H1 (cell line): ENCODE measurements around the gene CAMK1. TPM values are rescaled to one million over a fixed set of nuclear protein-coding genes. Genes with fewer than 3 reads are reported as not detected.

Source experiments
- CTCF ChIA-PET: fragments of 300-600 bp; sonication (Branson Sonifier 250); formaldehyde crosslinking; loops from one replicate; lab custom pipeline; 2021; ENCODE audit not compliant: partially characterized antibody; lab: Charles Lee
- POLR2A ChIA-PET: fragments of 300-600 bp; sonication (Branson Sonifier 250); formaldehyde crosslinking; loops from one replicate; lab custom pipeline; 2021; ENCODE audit warnings: inconsistent platforms; ENCODE audit not compliant: partially characterized antibody; lab: Charles Lee
- DNase-seq, 2 experiments: peaks; one replicate each; pipeline versions ENCODE4 v3.0.0 to v3.0.0-alpha.2; 2010 to 2022; ENCODE audit warnings: low spot score in 2 of 2, low read depth in 1 of 2, mixed read lengths in 1 of 2
- FAIRE-seq: peaks from 2 replicates; lab custom pipeline; 2011; peaks lifted over from hg19 to GRCh38; lab: Jason Lieb, UNC
- H2AFZ ChIP-seq: 2 replicates; pipeline ENCODE4 v1.8.1; 2012; ENCODE audit warnings: low read length, inconsistent platforms
- H2AK5ac ChIP-seq: 2 replicates; pipeline ENCODE4 v1.6.1; 2013; ENCODE audit warnings: low read depth, low read length
- H2BK120ac ChIP-seq: replicated peaks from 2 replicates; pipeline ENCODE3; 2013; ENCODE audit warnings: low read depth, low read length, inconsistent platforms
- H2BK12ac ChIP-seq: 2 replicates; pipeline ENCODE4 v1.6.1; 2013; ENCODE audit warnings: low read depth, low read length
- H2BK15ac ChIP-seq: 2 replicates; pipeline ENCODE4 v1.6.1; 2013; ENCODE audit warnings: low read length
- H2BK20ac ChIP-seq: 2 replicates; pipeline ENCODE4 v1.6.1; 2013; ENCODE audit warnings: low read length
- H2BK5ac ChIP-seq: 2 replicates; pipeline ENCODE4 v1.6.1; 2013; ENCODE audit warnings: low read depth, low read length
- H3K14ac ChIP-seq: 2 replicates; pipeline ENCODE4 v1.6.1; 2013; ENCODE audit warnings: inconsistent platforms; ENCODE audit not compliant: insufficient read length
- H3K18ac ChIP-seq: 2 replicates; pipeline ENCODE4 v1.6.1; 2013; ENCODE audit warnings: low read length; ENCODE audit errors: extremely low read depth
- H3K23ac ChIP-seq: 2 replicates; pipeline ENCODE4 v1.6.1; 2013; ENCODE audit warnings: inconsistent platforms; ENCODE audit not compliant: insufficient read length
- H3K23me2 ChIP-seq: 2 replicates; pipeline ENCODE4 v1.6.1; 2013; ENCODE audit warnings: low read depth, low read length
- H3K27ac ChIP-seq: 2 replicates; pipeline ENCODE4 v1.6.1; 2011; ENCODE audit warnings: low read depth, low read length, inconsistent platforms
- H3K27me3 ChIP-seq, 4 experiments: replicated peaks in 1 of 4; 1 replicate in 1 of 4; 2 replicates in 3 of 4; pipeline versions ENCODE4 v1.6.1 to v1.8.1; 2011 to 2013; ENCODE audit warnings: low read length in 3 of 4, mild to moderate bottlenecking in 3 of 4, inconsistent platforms in 2 of 4, mixed read lengths in 2 of 4, moderate library complexity in 1 of 4; ENCODE audit not compliant: control insufficient read depth in 3 of 4, insufficient read depth in 3 of 4; ENCODE audit errors: extremely low read depth in 1 of 4
- H3K36me3 ChIP-seq, 4 experiments: 2 replicates each; pipeline versions ENCODE4 v1.6.1 to v1.8.1; 2011 to 2013; ENCODE audit warnings: mild to moderate bottlenecking in 4 of 4, low read length in 3 of 4, moderate library complexity in 2 of 4, control low read depth in 1 of 4, inconsistent platforms in 1 of 4; ENCODE audit not compliant: insufficient read depth in 4 of 4, control insufficient read depth in 2 of 4
- H3K4ac ChIP-seq: replicated peaks from 2 replicates; pipeline ENCODE3; 2013; ENCODE audit warnings: low read length, low read depth, mixed read lengths, inconsistent platforms; ENCODE audit not compliant: insufficient read length
- H3K4me1 ChIP-seq, 4 experiments: replicated peaks in 1 of 4; 1 replicate in 1 of 4; 2 replicates in 3 of 4; pipeline versions ENCODE4 v1.6.1 to v1.8.1; 2011 to 2013; ENCODE audit warnings: low read length in 3 of 4, inconsistent platforms in 2 of 4, mixed read lengths in 1 of 4; ENCODE audit not compliant: insufficient read depth in 4 of 4, control insufficient read depth in 3 of 4
- H3K4me2 ChIP-seq, 2 experiments: 2 replicates each; pipeline versions ENCODE4 v1.6.1 to v1.8.1; 2011 to 2013; ENCODE audit warnings: low read depth in 2 of 2, low read length in 2 of 2, control low read depth in 1 of 2, inconsistent platforms in 1 of 2, mild to moderate bottlenecking in 1 of 2; ENCODE audit not compliant: insufficient read depth in 1 of 2
- H3K4me3 ChIP-seq, 4 experiments: fragments of 200-600, 300-600 bp in 1 of 4; sonication (generic), shearing (Covaris generic), sonication (Bioruptor Twin) in 1 of 4; 2 replicates each; pipeline versions ENCODE4 v1.5.1 to v1.8.1; 2011 to 2016; ENCODE audit warnings: low read length in 4 of 4, low read depth in 3 of 4, control low read depth in 2 of 4, inconsistent platforms in 2 of 4, mild to moderate bottlenecking in 2 of 4, mixed read lengths in 1 of 4, moderate library complexity in 1 of 4; ENCODE audit not compliant: insufficient read depth in 2 of 4; ENCODE audit errors: extremely low read depth in 1 of 4
- H3K56ac ChIP-seq: replicated peaks from 2 replicates; pipeline ENCODE3; 2013; ENCODE audit warnings: low read depth, mild to moderate bottlenecking, mixed read lengths, low read length, inconsistent platforms; ENCODE audit not compliant: insufficient read length
- H3K79me1 ChIP-seq: 2 replicates; pipeline ENCODE4 v1.6.1; 2013; ENCODE audit warnings: low read depth, low read length, control low read depth
- H3K79me2 ChIP-seq, 2 experiments: 2 replicates each; pipeline versions ENCODE4 v1.6.1 to v1.8.1; 2012 to 2013; ENCODE audit warnings: low read length in 2 of 2, mild to moderate bottlenecking in 2 of 2, inconsistent platforms in 1 of 2; ENCODE audit not compliant: insufficient read depth in 2 of 2, control insufficient read depth in 1 of 2
- H3K9ac ChIP-seq, 4 experiments: replicated peaks in 1 of 4; 1 replicate in 1 of 4; 2 replicates in 3 of 4; pipeline versions ENCODE4 v1.6.1 to v1.8.1; 2011 to 2013; ENCODE audit warnings: low read depth in 3 of 4, low read length in 3 of 4, control low read depth in 2 of 4, mild to moderate bottlenecking in 2 of 4, moderate library complexity in 2 of 4, inconsistent platforms in 1 of 4; ENCODE audit errors: extremely low read depth in 1 of 4
- H3K9me3 ChIP-seq, 2 experiments: 2 replicates each; pipeline versions ENCODE4 v1.6.1 to v1.8.1; 2012 to 2013; ENCODE audit warnings: mild to moderate bottlenecking in 2 of 2, moderate library complexity in 2 of 2, control low read depth in 1 of 2, inconsistent platforms in 1 of 2, low read depth in 1 of 2, low read length in 1 of 2, mixed read lengths in 1 of 2; ENCODE audit not compliant: insufficient read depth in 2 of 2
- H4K20me1 ChIP-seq, 2 experiments: replicated peaks in 1 of 2; 2 replicates each; pipeline versions ENCODE3 to v1.8.1; 2011 to 2013; ENCODE audit warnings: inconsistent platforms in 2 of 2, low read length in 2 of 2, mild to moderate bottlenecking in 1 of 2; ENCODE audit not compliant: insufficient read depth in 2 of 2, control insufficient read depth in 1 of 2
- H4K5ac ChIP-seq: 2 replicates; pipeline ENCODE4 v1.6.1; 2013; ENCODE audit warnings: low read length, low read depth, mixed read lengths, inconsistent platforms; ENCODE audit not compliant: insufficient read length
- H4K8ac ChIP-seq: 2 replicates; pipeline ENCODE4 v1.8.0; 2013; ENCODE audit warnings: mild to moderate bottlenecking, moderate library complexity, low read length, inconsistent platforms; ENCODE audit not compliant: insufficient read depth; ENCODE audit errors: extremely low read depth
- H4K91ac ChIP-seq: replicated peaks from 2 replicates; pipeline ENCODE3; 2013; ENCODE audit warnings: low read length, mixed read lengths, inconsistent platforms; ENCODE audit not compliant: insufficient read length
- POLR2AphosphoS5 ChIP-seq: IDR thresholded peaks from 2 replicates; pipeline ENCODE4 v1.6.1; 2011; ENCODE audit warnings: low read depth, low read length
- TBP ChIP-seq: IDR thresholded peaks from 2 replicates; pipeline ENCODE4 v1.6.1; 2011; ENCODE audit warnings: low read depth, low read length, improper control_type of control experiment
- WGBS, 2 experiments: shearing (Covaris generic) in 1 of 2; methylation state at CpG; one replicate each; pipeline versions ENCODE4 v1.1.6 to v1.1.7; 2013 to 2015; ENCODE audit warnings: low lambda C conversion rate in 2 of 2, mixed read lengths in 2 of 2, inconsistent platforms in 1 of 2, low coverage in 1 of 2, missing lambda C conversion rate in 1 of 2; ENCODE audit not compliant: insufficient replicate concordance in 2 of 2, insufficient coverage in 1 of 2, insufficient read length in 1 of 2; ENCODE audit errors: extremely low coverage in 1 of 2, missing lambda C conversion rate in 1 of 2; 5-methylcytosine and 5-hydroxymethylcytosine counted together
- polyA plus RNA-seq, 7 experiments: library from polyadenylated mRNA; depleted of rRNA in 3 of 7; stranded (reverse) in 5 of 7; unstranded in 2 of 7; fragments of >200 nt in 5 of 7; fragments of 200-250 nt in 2 of 7; gene quantifications; 1 replicate in 5 of 7; 2 replicates in 1 of 7; 4 replicates in 1 of 7; pipeline versions ENCODE4 v1.2.1 to v1.2.3, GENCODE V29; 2011 to 2013; ENCODE audit warnings: missing spikeins in 2 of 7, mixed read lengths in 2 of 7
- total RNA-seq: library from RNA; stranded (reverse); fragmentation: NEBNext Ultra II Directional; extraction: Animal tissue kit (Norgen Biotek cat#: 25700); gene quantifications from 2 replicates; pipeline ENCODE4 v1.2.1, GENCODE V29; 2021

CAMK1 gene
- total and polyA plus RNA-seq, 2 of the 8 experiments (the other 6 are each of a cell fraction or from before 2014, with no cell fraction given): 4.9 to 5.1 TPM

- Histone ChIP-seq H3K9me3 (no peaks in the 10 kb centered on the region), H3K23ac (peak overlapping the region; percentile 57), H2BK20ac (no peak overlapping the region), H3K18ac (peak overlapping the region; percentile 62; the same call in 1 of the 2 replicates), H3K4me1 (peaks cover 0 to 8% (median 0%) of the 10 kb centered on the region in 4 experiments; a peak in 2 of 7 replicates), H2BK120ac (no peak overlapping the region), H3K79me2 (peaks cover 0 to 40% of the 10 kb centered on the region in 2 experiments; a peak in 2 of 4 replicates), H3K23me2 (peaks cover 8% of the 10 kb centered on the region), H3K56ac (no peak overlapping the region), H2AFZ (no peak overlapping the region), H4K91ac (peak overlapping the region; percentile 62), H3K4ac (peak overlapping the region; percentile 1), H3K79me1 (peaks cover 9% of the 10 kb centered on the region), H3K4me2 (peak overlapping the region; percentile 83 to 96), H2BK5ac (peak overlapping the region; percentile 97), H3K27me3 (no peaks in the 10 kb centered on the region), H3K36me3 (peaks cover 3 to 33% (median 20%) of the 10 kb centered on the region in 4 experiments; a peak in 7 of 8 replicates), H3K14ac (no peak overlapping the region), H4K5ac (peak overlapping the region; percentile 41), H3K4me3 (peak overlapping the region; percentile 89 to 98 (median 95)), H3K27ac (peak overlapping the region; percentile 98), H3K9ac (peak overlapping the region; percentile 94 to 99 (median 96)), H4K8ac (peak overlapping the region; percentile 95), H2BK12ac (peak overlapping the region; percentile 81; the same call in 1 of the 2 replicates), H2BK15ac (peak overlapping the region; percentile 34; the same call in 1 of the 2 replicates), H4K20me1 (no peaks in the 10 kb centered on the region), H2AK5ac (peak overlapping the region; percentile 94; the same call in 1 of the 2 replicates)
- 3% methylated on average over 11 of the region's 23 CpGs; no CpG with 5 or more reads in 1 of the 2 experiments for WGBS, 2 experiments
- CTCF ChIA-PET: interaction anchor here (0.6 to 1.2 kb wide), 7 partner anchors 9 to 339 kb away, joined by 3 to 6 read pairs (median 3); partner anchors contain the start of gene OGG1
- DNase-seq (no peak), FAIRE-seq (no peak)
- POLR2A ChIA-PET: interaction anchor here (0.7 to 5.5 kb wide), 23 partner anchors 9 to 1420 kb away, joined by 3 to 71 read pairs (median 4); partner anchors contain the start of genes BRPF1, CAMK1, CRELD1 and EMC3
- TF ChIP-seq TBP (0 out of 2 replicates have a peak, but pooled peaks have one; percentile 17), POLR2AphosphoS5 (peak; percentile 37; the same call in 1 of the 2 replicates)
Measured at GRCh38 chr3:9793161-9793781, 23.5 kb upstream of the CAMK1 start.
